HEK293 (cell line): ENCODE data around the gene CCDC146.

Experiments used
- CTCF ChIA-PET: fragments of 350-600 bp; formaldehyde crosslinking; extraction: SDS; loops from one replicate; lab custom pipeline; 2021; ENCODE audit warnings: antibody characterized with exemption; lab: Yijun Ruan, JAX
- POLR2A ChIA-PET: fragments of 300-600 bp; formaldehyde crosslinking; extraction: SDS; loops from one replicate; lab custom pipeline; 2020; ENCODE audit warnings: antibody characterized with exemption, inconsistent platforms; lab: Yijun Ruan, JAX
- H3K27ac ChIP-seq: fragments of 200-500 bp; sonication (Bioruptor generic); 2 replicates; pipeline ENCODE4 v1.5.1; 2014; ENCODE audit warnings: low read depth, low read length, control low read depth, inconsistent platforms; ENCODE audit errors: extremely low read depth
- H3K36me3 ChIP-seq, 2 experiments: fragments of 200-500 bp in 1 of 2; sonication (Bioruptor generic) in 1 of 2; 1 replicate in 1 of 2; 2 replicates in 1 of 2; pipeline ENCODE4 v1.5.1; 2014 to 2017; ENCODE audit warnings: inconsistent platforms in 2 of 2, low read length in 2 of 2; ENCODE audit not compliant: control insufficient read depth in 2 of 2, insufficient read depth in 1 of 2
- H3K4me1 ChIP-seq: fragments of 200-500 bp; sonication (Bioruptor generic); 2 replicates; pipeline ENCODE4 v1.5.1; 2014; ENCODE audit warnings: mild to moderate bottlenecking, low read length, inconsistent platforms; ENCODE audit not compliant: control insufficient read depth, insufficient read depth
- H3K4me3 ChIP-seq: 2 replicates; pipeline ENCODE4 v1.5.1; 2011; ENCODE audit warnings: low read depth, mild to moderate bottlenecking, control low read depth, low read length, moderate library complexity
- H3K9me3 ChIP-seq: fragments of 200-500 bp; sonication (Bioruptor generic); 2 replicates; pipeline ENCODE4 v1.5.1; 2014; ENCODE audit warnings: low read depth, low read length, inconsistent platforms; ENCODE audit not compliant: control insufficient read depth, insufficient read depth
- FEZF1 ChIP-seq: fragments of 450-650 bp; formaldehyde crosslinking; IDR thresholded peaks from 2 replicates; pipeline ENCODE4 v1.5.1; 2016; ENCODE audit warnings: missing biosample characterization, missing genetic modification characterization
- GLI4 ChIP-seq: fragments of 450-650 bp; formaldehyde crosslinking; IDR thresholded peaks from 2 replicates; pipeline ENCODE4 v1.5.1; 2016; ENCODE audit warnings: missing biosample characterization, missing genetic modification characterization
- HOXA7 ChIP-seq: sonication (generic); formaldehyde crosslinking; IDR thresholded peaks from 2 replicates; pipeline ENCODE4 v1.8.1; 2022; ENCODE audit warnings: missing genetic modification reagents, borderline replicate concordance
- KLF17 ChIP-seq: fragments of 450-650 bp; formaldehyde crosslinking; IDR thresholded peaks from 2 replicates; pipeline ENCODE4 v1.5.1; 2016; ENCODE audit warnings: missing biosample characterization, missing genetic modification characterization
- MZF1 ChIP-seq: fragments of 450-650 bp; formaldehyde crosslinking; IDR thresholded peaks from 2 replicates; pipeline ENCODE4 v1.5.1; 2017; ENCODE audit warnings: missing biosample characterization, missing genetic modification characterization, borderline replicate concordance
- OSR2 ChIP-seq: fragments of 450-650 bp; formaldehyde crosslinking; IDR thresholded peaks from 2 replicates; pipeline ENCODE4 v1.5.1; 2016; ENCODE audit warnings: missing biosample characterization, missing genetic modification characterization
- OVOL3 ChIP-seq: fragments of 450-650 bp; formaldehyde crosslinking; IDR thresholded peaks from 2 replicates; pipeline ENCODE4 v1.5.1; 2016; ENCODE audit warnings: missing biosample characterization, missing genetic modification characterization
- REPIN1 ChIP-seq: fragments of 450-650 bp; formaldehyde crosslinking; IDR thresholded peaks from 2 replicates; pipeline ENCODE4 v1.5.1; 2017; ENCODE audit warnings: missing biosample characterization, missing genetic modification characterization, low read depth
- SETDB1 ChIP-seq: IDR thresholded peaks from one replicate; pipeline ENCODE4 v1.6.1; 2017; ENCODE audit warnings: mild to moderate bottlenecking, low read length, moderate library complexity, mixed read lengths; ENCODE audit not compliant: insufficient read length
- ZBTB48 ChIP-seq: fragments of 450-650 bp; formaldehyde crosslinking; IDR thresholded peaks from 2 replicates; pipeline ENCODE4 v1.5.1; 2016; ENCODE audit warnings: missing biosample characterization, missing genetic modification characterization
- ZBTB7A ChIP-seq: fragments of 450-650 bp; formaldehyde crosslinking; IDR thresholded peaks from 2 replicates; pipeline ENCODE4 v1.5.1; 2016; ENCODE audit warnings: low read depth, missing biosample characterization, missing genetic modification characterization
- ZBTB8A ChIP-seq: fragments of 450-650 bp; formaldehyde crosslinking; IDR thresholded peaks from 2 replicates; pipeline ENCODE4 v1.5.1; 2016; ENCODE audit warnings: missing biosample characterization, missing genetic modification characterization
- ZFP41 ChIP-seq: fragments of 450-650 bp; formaldehyde crosslinking; IDR thresholded peaks from 2 replicates; pipeline ENCODE4 v1.5.1; 2016; ENCODE audit warnings: missing biosample characterization, missing genetic modification characterization, borderline replicate concordance
- ZNF133 ChIP-seq: fragments of 450-650 bp; formaldehyde crosslinking; IDR thresholded peaks from 2 replicates; pipeline ENCODE4 v1.5.1; 2016; ENCODE audit warnings: missing biosample characterization, missing genetic modification characterization
- ZNF138 ChIP-seq: fragments of 450-650 bp; formaldehyde crosslinking; IDR thresholded peaks from 2 replicates; pipeline ENCODE4 v1.5.1; 2016; ENCODE audit warnings: missing biosample characterization, missing genetic modification characterization, borderline replicate concordance
- ZNF248 ChIP-seq: fragments of 450-650 bp; formaldehyde crosslinking; IDR thresholded peaks from 2 replicates; pipeline ENCODE4 v1.5.1; 2017; ENCODE audit warnings: missing biosample characterization, missing genetic modification characterization
- ZNF26 ChIP-seq: fragments of 450-650 bp; formaldehyde crosslinking; IDR thresholded peaks from 2 replicates; pipeline ENCODE4 v1.5.1; 2016; ENCODE audit warnings: missing biosample characterization, missing genetic modification characterization
- ZNF274 ChIP-seq, 2 experiments: fragments of 200-500 bp in 1 of 2; fragments of 450-650 bp in 1 of 2; sonication (Bioruptor generic) in 1 of 2; formaldehyde crosslinking in 1 of 2; IDR thresholded peaks; 2 replicates each; pipeline versions ENCODE4 v1.5.1 to v1.6.1; 2014 to 2016; ENCODE audit warnings: borderline replicate concordance in 1 of 2, inconsistent platforms in 1 of 2, low read length in 1 of 2, missing biosample characterization in 1 of 2, missing genetic modification characterization in 1 of 2
- ZNF366 ChIP-seq: fragments of 450-650 bp; formaldehyde crosslinking; conservative IDR thresholded peaks from 2 replicates; pipeline ENCODE4 v1.5.1; 2016; ENCODE audit warnings: missing biosample characterization, missing genetic modification characterization
- ZNF433 ChIP-seq: fragments of 450-650 bp; formaldehyde crosslinking; IDR thresholded peaks from 2 replicates; pipeline ENCODE4 v1.5.1; 2016; ENCODE audit warnings: missing biosample characterization, missing genetic modification characterization, low read depth
- ZNF555 ChIP-seq: fragments of 450-650 bp; formaldehyde crosslinking; conservative IDR thresholded peaks from 2 replicates; pipeline ENCODE4 v1.5.1; 2017; ENCODE audit warnings: missing biosample characterization, mild to moderate bottlenecking, missing genetic modification characterization, inconsistent platforms
- ZNF558 ChIP-seq: fragments of 450-650 bp; formaldehyde crosslinking; IDR thresholded peaks from 2 replicates; pipeline ENCODE4 v1.5.1; 2016; ENCODE audit warnings: missing biosample characterization, missing genetic modification characterization
- ZNF561 ChIP-seq: fragments of 450-650 bp; IDR thresholded peaks from 2 replicates; pipeline ENCODE4 v1.5.1; 2018; ENCODE audit warnings: missing biosample characterization, missing genetic modification characterization, borderline replicate concordance
- ZNF585B ChIP-seq: fragments of 450-650 bp; formaldehyde crosslinking; IDR thresholded peaks from 2 replicates; pipeline ENCODE4 v1.5.1; 2016; ENCODE audit warnings: missing biosample characterization, missing genetic modification characterization
- ZNF677 ChIP-seq: fragments of 450-650 bp; IDR thresholded peaks from 2 replicates; pipeline ENCODE4 v1.5.0; 2018; ENCODE audit warnings: missing biosample characterization, mild to moderate bottlenecking, missing genetic modification characterization, moderate library complexity
- ZNF776 ChIP-seq: fragments of 450-650 bp; formaldehyde crosslinking; IDR thresholded peaks from 2 replicates; pipeline ENCODE4 v1.5.0; 2017; ENCODE audit warnings: missing biosample characterization, missing genetic modification characterization, borderline replicate concordance
- TF ChIP-seq, protein P1 (sequence below): fragments of 450-650 bp; formaldehyde crosslinking; IDR thresholded peaks from 2 replicates; pipeline ENCODE4 v1.5.1; 2016; ENCODE audit warnings: missing biosample characterization, missing genetic modification characterization

CCDC146 gene

GRCh38 chr7:77209479-77210139, 87.2 kb downstream of the CCDC146 start:
- CTCF ChIA-PET, result no interaction called here

GRCh38 chr7:77216181-77216845, 93.9 kb downstream of the CCDC146 start:
- no peak overlapping the region for H3K4me3 ChIP-seq
- H3K27ac ChIP-seq, result no peak overlapping the region
- no peaks in the 10 kb centered on the region for H3K9me3 ChIP-seq
- POLR2A ChIA-PET, result no interaction called here
- H3K36me3 ChIP-seq, result no peaks in the 10 kb centered on the region
- no peaks in the 10 kb centered on the region for H3K4me1 ChIP-seq
- TF ChIP-seq ZNF433 (tag by site-specific recombination) (no peak), ZNF677 (tag by site-specific recombination) (no peak), ZNF555 (tag by site-specific recombination) (no peak), GLI4 (tag by site-specific recombination) (no peak), ZNF26 (tag by site-specific recombination) (no peak), ZFP41 (tag by site-specific recombination) (no peak), ZNF561 (tag by site-specific recombination) (no peak), FEZF1 (tag by site-specific recombination) (no peak)
- CTCF ChIA-PET, result interaction anchor here (2.0 kb wide), 1 partner anchor 31 kb away, joined by 9 read pairs; no protein-coding TSS in a partner anchor

More at GRCh38 chr7:77209479-77210139, 87.2 kb downstream of the CCDC146 start:
- no peak for TF ChIP-seq ZBTB8A (tag by site-specific recombination)
- no peak for TF ChIP-seq ZNF366 (tag by site-specific recombination)
- peak; percentile 91 for TF ChIP-seq ZNF585B (tag by site-specific recombination)
- TF ChIP-seq SETDB1, result peak; percentile 50
- TF ChIP-seq, all 188 proteins: peak for 2
- Histone ChIP-seq H3K36me3 (no peaks in the 10 kb centered on the region), H3K4me1 (no peaks in the 10 kb centered on the region), H3K4me3 (no peak overlapping the region), H3K27ac (no peak overlapping the region), H3K9me3 (no peaks in the 10 kb centered on the region)
- POLR2A ChIA-PET, result no interaction called here

DNA sequence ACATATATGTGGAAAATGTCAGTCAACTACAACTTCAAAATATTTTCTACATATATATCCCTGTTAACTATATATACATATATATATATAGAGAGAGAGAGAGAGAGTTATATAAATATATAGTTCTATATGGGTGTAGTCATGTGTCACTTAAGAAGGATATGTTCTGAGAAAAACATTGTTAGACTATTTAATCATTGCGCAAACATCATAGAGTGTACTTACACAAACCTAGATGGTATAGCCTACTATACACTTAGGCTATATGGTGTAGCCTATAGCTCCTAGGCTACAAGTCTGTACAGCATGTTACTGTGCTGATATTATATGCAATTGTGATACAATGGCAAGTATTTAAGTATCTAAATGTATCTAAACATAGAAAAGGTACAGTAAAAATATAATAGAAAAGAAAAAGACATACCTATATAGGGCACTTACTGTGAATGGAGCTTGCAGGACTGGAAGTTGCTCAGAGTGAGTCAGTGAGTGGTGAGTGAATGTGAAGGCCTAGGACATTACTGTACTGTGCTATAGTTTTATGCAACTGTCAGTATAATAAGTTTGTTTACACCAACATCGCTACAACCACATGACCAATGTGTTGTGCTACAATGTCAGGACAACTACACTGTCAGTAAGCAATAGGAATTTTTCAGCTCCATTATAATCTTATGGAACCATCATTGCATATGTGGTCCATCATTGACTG, 95.2 kb downstream of the CCDC146 start:
- Histone ChIP-seq H3K4me1 (no peaks in the 10 kb centered on the region), H3K4me3 (no peak overlapping the region), H3K9me3 (no peaks in the 10 kb centered on the region), H3K36me3 (no peaks in the 10 kb centered on the region), H3K27ac (no peak overlapping the region)
- CTCF ChIA-PET, result interaction anchor here (0.7 kb wide), 1 partner anchor 778 kb away, joined by 3 read pairs; no protein-coding TSS in a partner anchor
- POLR2A ChIA-PET, result no interaction called here
- TF ChIP-seq OVOL3 (tag by site-specific recombination) (no peak), OSR2 (tag by site-specific recombination) (no peak), ZNF274 (IDR thresholded peaks at IDR 0.05; ENCODE audit: low read length) (no peak), ZNF274 (tag by site-specific recombination; IDR thresholded peaks at IDR 0.05; ENCODE audit: borderline replicate concordance) (no peak), ZNF558 (tag by site-specific recombination) (no peak), ZNF248 (tag by site-specific recombination) (no peak), ZNF133 (tag by site-specific recombination) (no peak), MZF1 (tag by site-specific recombination) (no peak), KLF17 (tag by site-specific recombination) (no peak), ZBTB7A (tag by site-specific recombination) (no peak), ZNF138 (tag by site-specific recombination) (no peak), REPIN1 (tag by site-specific recombination) (no peak), ZBTB48 (tag by site-specific recombination) (no peak), HOXA7 (CRISPR knock-in tag) (no peak), ZNF776 (no peak)
- TF ChIP-seq, protein P1, sequence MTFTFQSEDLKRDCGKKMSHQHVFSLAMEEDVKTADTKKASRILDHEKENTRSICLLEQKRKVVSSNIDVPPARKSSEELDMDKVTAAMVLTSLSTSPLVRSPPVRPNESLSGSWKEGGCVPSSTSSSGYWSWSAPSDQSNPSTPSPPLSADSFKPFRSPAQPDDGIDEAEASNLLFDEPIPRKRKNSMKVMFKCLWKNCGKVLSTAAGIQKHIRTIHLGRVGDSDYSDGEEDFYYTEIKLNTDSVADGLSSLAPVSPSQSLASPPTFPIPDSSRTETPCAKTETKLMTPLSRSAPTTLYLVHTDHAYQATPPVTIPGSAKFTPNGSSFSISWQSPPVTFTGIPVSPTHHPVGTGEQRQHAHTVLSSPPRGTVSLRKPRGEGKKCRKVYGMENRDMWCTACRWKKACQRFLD (tag by site-specific recombination), result no peak
